Stomach (tissue), 9 donors: Measurements from ENCODE around the gene PKD2L1. TPM values are rescaled to one million over a fixed set of nuclear protein-coding genes. Genes with fewer than 3 reads are reported as not detected.

ENCODE experiments used
- DNase-seq, 2 donors: peaks; one replicate each; pipeline versions ENCODE4 v3.0.0 to v3.0.0-alpha.2; 2013 to 2019
- H3K27ac ChIP-seq, 5 donors: fragments of 200-600 bp in 4 of 5; sonication (generic) in 4 of 5; one replicate each; pipeline ENCODE4 v1.5.1; 2013 to 2019; ENCODE audit warnings: mild to moderate bottlenecking in 1 of 5, moderate library complexity in 1 of 5
- H3K27me3 ChIP-seq, 3 donors: fragments of 200-600 bp; sonication (generic); one replicate each; pipeline ENCODE4 v1.5.1; 2017 to 2019; ENCODE audit warnings: mixed run types in 1 of 3
- H3K36me3 ChIP-seq, 4 donors: fragments of 200-600 bp; sonication (generic); 1 replicate in 3 of 4; 2 replicates in 1 of 4; pipeline ENCODE4 v1.5.1; 2016 to 2019
- H3K4me1 ChIP-seq, 4 donors: fragments of 200-600 bp; sonication (generic); one replicate each; pipeline ENCODE4 v1.5.1; 2016 to 2019
- H3K4me3 ChIP-seq, 4 donors: fragments of 200-600 bp; sonication (generic) in 3 of 4; one replicate each; pipeline ENCODE4 v1.5.1; 2016 to 2019; ENCODE audit warnings: mild to moderate bottlenecking in 1 of 4
- H3K9me3 ChIP-seq, 4 donors: fragments of 200-600 bp; sonication (generic); one replicate each; pipeline ENCODE4 v1.5.1; 2016 to 2019
- EP300 ChIP-seq: sonication (generic); formaldehyde crosslinking; IDR thresholded peaks from one replicate; pipeline ENCODE4 v1.6.1; 2017; ENCODE audit warnings: antibody characterized with exemption
- POLR2A ChIP-seq, 4 donors: fragments of 450-650 bp; IDR thresholded peaks; one replicate each; pipeline ENCODE4 v1.6.1; 2016; ENCODE audit warnings: antibody characterized with exemption in 4 of 4, control low read depth in 2 of 4, mild to moderate bottlenecking in 1 of 4, moderate library complexity in 1 of 4
- POLR2AphosphoS5 ChIP-seq, 3 donors: sonication (generic); formaldehyde crosslinking; IDR thresholded peaks; one replicate each; pipeline ENCODE4 v1.6.1; 2016; ENCODE audit warnings: antibody characterized with exemption in 3 of 3
- WGBS, 5 donors: extraction: QIAGEN DNeasy Blood & Tissue Kit in 3 of 5; methylation state at CpG; one replicate each; pipeline versions ENCODE4 v1.1.5 to v1.1.7; 2013 to 2018; 5-methylcytosine and 5-hydroxymethylcytosine counted together
- intact Hi-C: fragments of 100-400 bp; cut with DNase I; formaldehyde crosslinking; loops from one replicate; pipeline ENCODE4 v1.15.1; 2023; ENCODE audit warnings: low total_unique reads
- polyA plus RNA-seq, 3 donors: library from polyadenylated mRNA; stranded (reverse); fragments of 200-250 nt; gene quantifications; one replicate each; pipeline ENCODE4 v1.2.3, GENCODE V29; 2013
- total RNA-seq, 5 donors: library from RNA; depleted of rRNA; stranded (reverse); fragments of >200 nt; gene quantifications; one replicate each; pipeline versions ENCODE4 v1.1.0 to v1.2.3, GENCODE V29; 2014 to 2016
- TF ChIP-seq, protein P1 (sequence below), 7 experiments: fragments of 450-650 bp in 4 of 7; fragments of 200-600 bp in 3 of 7; sonication (generic) in 3 of 7; IDR thresholded peaks; one replicate each; pipeline ENCODE4 v1.5.1; 2016 to 2019; ENCODE audit warnings: antibody characterized with exemption in 7 of 7, control low read depth in 2 of 7, mild to moderate bottlenecking in 1 of 7
- donor health status: healthy with polysubstance abuse.
- donor health status: Bipolar disorder and iron deficiency.
- donor health status: healthy.

Gene PKD2L1
- total and polyA plus RNA-seq, 8 donors, result 0.23 to 0.89 TPM; not detected in 6

DNA sequence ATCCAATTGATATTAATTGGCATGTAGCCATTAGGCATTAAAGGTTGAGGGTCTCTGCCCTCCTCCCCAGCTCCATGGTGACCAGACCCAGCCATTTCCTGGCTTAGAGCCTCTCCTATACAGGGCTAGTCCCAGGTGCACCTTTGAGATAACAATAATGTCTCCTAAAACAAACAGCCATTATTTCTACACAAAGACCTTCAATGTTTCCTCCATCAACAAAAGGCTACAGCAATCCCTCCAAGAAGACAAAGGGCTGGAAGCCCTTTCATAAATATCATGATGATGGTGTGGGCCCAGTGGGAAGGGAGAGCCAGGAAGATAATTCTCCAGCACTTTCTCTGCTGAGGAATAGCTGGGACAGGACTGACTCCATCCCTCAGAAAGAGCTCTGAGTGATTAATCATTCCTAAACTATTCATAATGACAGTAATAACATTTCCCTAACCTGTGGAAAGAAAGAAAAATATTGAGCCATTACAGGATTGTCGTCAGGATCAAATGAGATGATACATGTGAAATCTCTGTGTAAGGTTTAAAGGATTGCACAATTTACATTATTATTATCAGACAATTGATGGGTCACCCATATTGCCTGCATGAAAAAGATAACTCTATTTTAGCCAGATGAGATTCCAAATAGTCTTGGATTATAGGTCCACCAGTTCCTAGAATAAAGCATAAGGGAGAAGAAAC lies 10.2 kb downstream of the PKD2L1 start:
- no peak for DNase-seq
- H3K4me3 ChIP-seq, result no peak overlapping the region
- peaks cover 0 to 62% (median 3%) of the 10 kb centered on the region in 3 donors for H3K27me3 ChIP-seq
- no peaks in the 10 kb centered on the region for H3K9me3 ChIP-seq
- H3K4me1 ChIP-seq, result no peaks in the 10 kb centered on the region
- intact Hi-C loops, result no loop called here
- TF ChIP-seq EP300 (no peak), POLR2A (IDR thresholded peaks at IDR 0.05) (no peak), POLR2AphosphoS5 (IDR thresholded peaks at IDR 0.05) (no peak)
- TF ChIP-seq, protein P1, sequence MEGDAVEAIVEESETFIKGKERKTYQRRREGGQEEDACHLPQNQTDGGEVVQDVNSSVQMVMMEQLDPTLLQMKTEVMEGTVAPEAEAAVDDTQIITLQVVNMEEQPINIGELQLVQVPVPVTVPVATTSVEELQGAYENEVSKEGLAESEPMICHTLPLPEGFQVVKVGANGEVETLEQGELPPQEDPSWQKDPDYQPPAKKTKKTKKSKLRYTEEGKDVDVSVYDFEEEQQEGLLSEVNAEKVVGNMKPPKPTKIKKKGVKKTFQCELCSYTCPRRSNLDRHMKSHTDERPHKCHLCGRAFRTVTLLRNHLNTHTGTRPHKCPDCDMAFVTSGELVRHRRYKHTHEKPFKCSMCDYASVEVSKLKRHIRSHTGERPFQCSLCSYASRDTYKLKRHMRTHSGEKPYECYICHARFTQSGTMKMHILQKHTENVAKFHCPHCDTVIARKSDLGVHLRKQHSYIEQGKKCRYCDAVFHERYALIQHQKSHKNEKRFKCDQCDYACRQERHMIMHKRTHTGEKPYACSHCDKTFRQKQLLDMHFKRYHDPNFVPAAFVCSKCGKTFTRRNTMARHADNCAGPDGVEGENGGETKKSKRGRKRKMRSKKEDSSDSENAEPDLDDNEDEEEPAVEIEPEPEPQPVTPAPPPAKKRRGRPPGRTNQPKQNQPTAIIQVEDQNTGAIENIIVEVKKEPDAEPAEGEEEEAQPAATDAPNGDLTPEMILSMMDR (IDR thresholded peaks at IDR 0.05), result no peak
- no peaks in the 10 kb centered on the region for H3K36me3 ChIP-seq
- 41 to 63% (median 59%) methylated on average over 1 of the region's 1 CpG for WGBS, 5 donors
- no peak overlapping the region for H3K27ac ChIP-seq

DNA sequence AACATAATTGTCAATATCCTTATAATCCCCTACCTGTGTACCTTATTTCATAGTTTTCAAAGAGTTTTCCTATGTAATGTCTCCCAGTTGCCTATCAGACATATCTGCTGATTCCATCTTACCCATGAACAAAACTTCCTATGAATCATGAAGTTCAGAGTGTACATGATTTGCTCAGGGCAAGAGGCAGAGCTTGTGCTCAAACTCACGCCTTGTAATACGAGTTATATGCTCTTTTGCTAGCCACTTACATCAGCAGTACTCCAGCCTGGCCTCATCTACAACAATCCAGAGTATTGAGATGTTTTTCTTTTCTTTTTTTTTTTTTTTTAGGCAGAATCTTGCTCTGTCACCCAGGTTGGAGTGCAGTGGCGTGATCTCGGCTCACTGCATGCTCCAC lies 11.8 kb downstream of the PKD2L1 start:
- Histone ChIP-seq H3K36me3 (no peaks in the 10 kb centered on the region), H3K4me3 (no peak overlapping the region), H3K27me3 (peaks cover 0 to 57% (median 3%) of the 10 kb centered on the region in 3 donors), H3K27ac (no peak overlapping the region), H3K9me3 (no peaks in the 10 kb centered on the region), H3K4me1 (no peaks in the 10 kb centered on the region)
- TF ChIP-seq EP300, result no peak
- WGBS, 5 donors, result 82 to 87% (median 85%) methylated on average over 4 of the region's 4 CpGs
- no peak for DNase-seq
- intact Hi-C loops, result no loop called here

DNA sequence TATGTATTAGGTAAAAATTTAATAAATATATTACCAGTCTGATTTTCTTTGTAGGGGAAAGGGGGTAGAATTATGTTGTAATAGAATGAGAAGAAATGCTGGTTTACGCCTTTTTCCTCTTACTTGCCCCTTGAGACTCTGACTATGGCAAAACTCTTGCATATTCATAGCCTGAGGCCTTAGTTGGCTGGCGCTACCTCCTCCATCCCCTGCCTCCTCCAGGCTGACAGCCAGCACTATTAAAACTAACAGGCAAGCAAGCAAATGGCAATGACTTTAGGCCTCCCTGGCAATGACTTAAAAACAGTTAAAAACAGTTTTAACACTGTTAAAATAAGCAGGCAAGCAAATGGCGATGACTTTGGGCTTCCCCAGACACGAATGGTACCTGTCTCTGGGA lies 14.4 kb downstream of the PKD2L1 start:
- peaks cover 0 to 12% (median 0%) of the 10 kb centered on the region in 4 donors for H3K4me1 ChIP-seq
- H3K27me3 ChIP-seq, result peaks cover 0 to 58% (median 3%) of the 10 kb centered on the region in 3 donors
- H3K4me3 ChIP-seq, result no peak overlapping the region
- intact Hi-C loops, result no loop called here
- DNase-seq, result no peak
- no peaks in the 10 kb centered on the region for H3K36me3 ChIP-seq
- no peak for TF ChIP-seq EP300
- no peak for TF ChIP-seq POLR2AphosphoS5 (IDR thresholded peaks at IDR 0.05)
- TF ChIP-seq POLR2A (IDR thresholded peaks at IDR 0.05), result no peak
- TF ChIP-seq, protein P1 (IDR thresholded peaks at IDR 0.05), result no peak
- no peak overlapping the region for H3K27ac ChIP-seq
- no peaks in the 10 kb centered on the region for H3K9me3 ChIP-seq
- 77 to 94% (median 83%) methylated on average over 4 of the region's 4 CpGs for WGBS, 5 donors

DNA sequence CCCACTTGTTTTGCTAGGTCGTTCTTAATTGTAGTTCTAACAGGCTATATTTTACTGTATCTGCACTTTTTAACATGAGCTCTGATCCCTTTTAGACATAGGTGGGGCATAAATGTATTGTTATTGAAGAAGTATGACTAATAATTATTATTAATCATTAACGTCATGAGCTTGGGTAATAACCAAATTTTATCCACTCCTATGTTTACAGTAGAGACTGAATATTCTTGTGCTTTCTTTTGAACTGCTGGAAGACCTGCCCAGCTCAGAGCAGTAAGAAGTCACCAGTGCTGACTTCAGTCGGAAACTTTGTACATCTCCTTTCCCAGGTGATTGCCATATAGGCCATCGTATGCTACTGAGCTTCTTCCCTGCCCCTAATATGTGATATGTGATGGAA lies 18.7 kb downstream of the PKD2L1 start:
- Histone ChIP-seq H3K4me1 (peaks cover 0 to 12% (median 0%) of the 10 kb centered on the region in 4 donors), H3K27ac (peak overlapping the region; percentile 4 to 78 (median 43)), H3K36me3 (no peaks in the 10 kb centered on the region), H3K27me3 (peaks cover 0 to 32% (median 0%) of the 10 kb centered on the region in 3 donors), H3K4me3 (no peak overlapping the region), H3K9me3 (no peaks in the 10 kb centered on the region)
- WGBS, 5 donors, result 34 to 47% (median 44%) methylated on average over 4 of the region's 4 CpGs
- TF ChIP-seq POLR2AphosphoS5 (IDR thresholded peaks at IDR 0.05) (peak in 1 of 3 donors; percentile 10), EP300 (no peak)
- TF ChIP-seq, protein P1 (IDR thresholded peaks at IDR 0.05), result no peak
- peak in 1 of 2 donors; percentile 28 for DNase-seq
- intact Hi-C loops, result no loop called here

DNA sequence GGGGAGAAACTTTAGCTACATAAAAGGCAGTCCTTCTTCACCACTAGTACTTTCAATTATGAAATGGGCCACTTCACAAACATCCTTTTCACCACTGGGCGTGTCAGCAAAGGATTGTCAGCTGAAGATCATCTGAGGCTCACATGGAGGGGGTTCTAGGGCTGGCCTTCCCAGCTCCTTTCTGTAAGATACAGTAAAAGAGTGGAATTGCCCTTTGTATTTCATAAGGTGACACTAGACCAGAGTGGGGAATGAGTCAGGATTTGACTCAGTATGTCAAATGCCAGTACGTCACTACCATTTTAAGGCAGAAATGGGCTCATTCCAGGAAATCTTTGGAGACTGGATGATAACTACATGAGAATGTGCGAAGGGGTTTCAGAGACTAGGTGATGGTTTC lies 22.3 kb downstream of the PKD2L1 start:
- Histone ChIP-seq H3K27me3 (peaks cover 0 to 49% (median 0%) of the 10 kb centered on the region in 3 donors), H3K4me1 (peaks cover 0 to 12% (median 0%) of the 10 kb centered on the region in 4 donors), H3K36me3 (no peaks in the 10 kb centered on the region), H3K27ac (no peak overlapping the region), H3K4me3 (no peak overlapping the region), H3K9me3 (no peaks in the 10 kb centered on the region)
- no peak for DNase-seq
- 86 to 93% (median 90%) methylated on average over 3 of the region's 3 CpGs for WGBS, 5 donors
- intact Hi-C loops, result no loop called here
- no peak for TF ChIP-seq EP300
- no peak for TF ChIP-seq POLR2AphosphoS5 (IDR thresholded peaks at IDR 0.05)
- TF ChIP-seq, protein P1 (IDR thresholded peaks at IDR 0.05), result no peak
- no peak for TF ChIP-seq POLR2A (IDR thresholded peaks at IDR 0.05)
